Measurements from ENCODE around the gene FAR2. TPM values are rescaled to one million over a fixed set of nuclear protein-coding genes. Genes with fewer than 3 reads are reported as not detected.

FAR2 gene
- total RNA-seq, 2 experiments from 2014 or later: 0.73 TPM; not detected in 1

DNA sequence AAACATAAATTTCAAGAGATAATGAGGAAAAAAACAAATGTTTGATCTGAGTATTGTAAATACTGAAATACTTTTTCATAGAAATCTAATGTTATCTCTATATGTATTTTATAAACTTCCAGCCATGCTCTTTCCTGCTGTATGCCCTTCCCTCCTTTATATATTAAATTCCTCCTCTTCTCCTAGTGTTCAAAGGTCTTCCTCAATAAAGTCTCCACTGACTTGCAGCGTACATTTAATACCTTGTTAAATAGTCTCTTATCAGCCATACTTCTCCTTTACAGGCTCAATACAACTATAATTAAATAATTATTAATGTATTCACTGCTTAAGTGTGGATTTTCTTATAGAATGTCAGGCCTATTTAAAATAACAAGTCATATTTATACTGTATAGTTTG is 205.9 kb downstream of the FAR2 start:
- POLR2A ChIA-PET: no interaction called here
- no peak for TF ChIP-seq EZH2phosphoT487 (IDR thresholded peaks at IDR 0.05; ENCODE audit: borderline replicate concordance, low read depth, low read length)
- TF ChIP-seq, protein P1, sequence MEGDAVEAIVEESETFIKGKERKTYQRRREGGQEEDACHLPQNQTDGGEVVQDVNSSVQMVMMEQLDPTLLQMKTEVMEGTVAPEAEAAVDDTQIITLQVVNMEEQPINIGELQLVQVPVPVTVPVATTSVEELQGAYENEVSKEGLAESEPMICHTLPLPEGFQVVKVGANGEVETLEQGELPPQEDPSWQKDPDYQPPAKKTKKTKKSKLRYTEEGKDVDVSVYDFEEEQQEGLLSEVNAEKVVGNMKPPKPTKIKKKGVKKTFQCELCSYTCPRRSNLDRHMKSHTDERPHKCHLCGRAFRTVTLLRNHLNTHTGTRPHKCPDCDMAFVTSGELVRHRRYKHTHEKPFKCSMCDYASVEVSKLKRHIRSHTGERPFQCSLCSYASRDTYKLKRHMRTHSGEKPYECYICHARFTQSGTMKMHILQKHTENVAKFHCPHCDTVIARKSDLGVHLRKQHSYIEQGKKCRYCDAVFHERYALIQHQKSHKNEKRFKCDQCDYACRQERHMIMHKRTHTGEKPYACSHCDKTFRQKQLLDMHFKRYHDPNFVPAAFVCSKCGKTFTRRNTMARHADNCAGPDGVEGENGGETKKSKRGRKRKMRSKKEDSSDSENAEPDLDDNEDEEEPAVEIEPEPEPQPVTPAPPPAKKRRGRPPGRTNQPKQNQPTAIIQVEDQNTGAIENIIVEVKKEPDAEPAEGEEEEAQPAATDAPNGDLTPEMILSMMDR (conservative IDR thresholded peaks at IDR 0.05; ENCODE audit: low read length): no peak
- intact Hi-C loops (cut with micrococcal nuclease; ENCODE audit: unreplicated experiment): no loop called here

DNA sequence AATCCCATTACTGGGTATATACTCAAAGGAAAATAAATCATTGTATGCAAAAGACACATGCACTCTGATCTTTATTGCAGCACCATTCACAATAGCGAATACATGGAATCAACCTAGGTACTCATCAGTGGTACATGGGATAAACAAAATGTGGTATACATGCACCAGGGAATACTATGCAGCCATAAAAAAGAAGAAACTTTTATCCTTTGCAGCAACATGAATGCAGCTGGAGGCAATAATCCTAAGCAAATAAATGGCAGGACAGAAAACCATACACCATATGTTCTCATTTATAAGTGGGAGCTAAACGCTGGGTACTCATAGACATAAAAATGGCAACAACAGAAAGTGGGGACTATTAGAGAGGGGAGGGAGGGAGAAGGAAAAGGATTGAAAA is 216.0 kb downstream of the FAR2 start:
- Histone ChIP-seq H2AFZ (ENCODE audit: low read length) (no peak overlapping the region), H3K4me3 (ENCODE audit: low read depth, low read length, poor library complexity, severe bottlenecking) (no peak overlapping the region), H3K79me2 (ENCODE audit: insufficient read depth, low read depth, low read length) (peaks cover 3% of the 10 kb centered on the region; the same call in 1 of the 2 replicates), H3K9me3 (ENCODE audit: low read length) (no peaks in the 10 kb centered on the region), H3K9me2 (ENCODE audit: insufficient read depth, low read length) (no peaks in the 10 kb centered on the region), H3K4me2 (ENCODE audit: low read length) (no peak overlapping the region), H4K20me1 (ENCODE audit: insufficient read depth, low read length) (no peaks in the 10 kb centered on the region; the same call in 1 of the 2 replicates), H3K4me1 (ENCODE audit: insufficient read depth, low read length, poor library complexity, severe bottlenecking) (no peaks in the 10 kb centered on the region), H3K36me3 (ENCODE audit: insufficient read depth, low read length) (peaks cover 90% of the 10 kb centered on the region), H3K27ac (ENCODE audit: low read depth, low read length, poor library complexity, severe bottlenecking) (no peak overlapping the region)
- DNase-seq (ENCODE audit: low spot score): no peak
- ChIA-PET POLR2A (interaction anchor here (1.1 to 1.5 kb wide), 2 partner anchors 12 to 1132 kb away, joined by 3 to 4 read pairs; no protein-coding TSS in a partner anchor), CTCF (ENCODE audit: unreplicated experiment) (no interaction called here)
- TF ChIP-seq, protein P1 (conservative IDR thresholded peaks at IDR 0.05; ENCODE audit: low read length): no peak
- TF ChIP-seq EZH2phosphoT487 (IDR thresholded peaks at IDR 0.05; ENCODE audit: borderline replicate concordance, low read depth, low read length): no peak
- BruUV-seq (replicated peaks): no TSS peak
- intact Hi-C loops (cut with micrococcal nuclease; ENCODE audit: unreplicated experiment): no loop called here

More for the DNA sequence above, 205.9 kb downstream of the FAR2 start:
- Histone ChIP-seq H3K79me2 (ENCODE audit: insufficient read depth, low read depth, low read length) (no peaks in the 10 kb centered on the region), H2AFZ (ENCODE audit: low read length) (no peak overlapping the region), H3K4me2 (ENCODE audit: low read length) (no peak overlapping the region), H3K9me2 (ENCODE audit: insufficient read depth, low read length) (no peaks in the 10 kb centered on the region), H3K4me1 (ENCODE audit: insufficient read depth, low read length, poor library complexity, severe bottlenecking) (no peaks in the 10 kb centered on the region), H4K20me1 (ENCODE audit: insufficient read depth, low read length) (peaks cover 5% of the 10 kb centered on the region), H3K27ac (ENCODE audit: low read depth, low read length, poor library complexity, severe bottlenecking) (no peak overlapping the region), H3K9me3 (ENCODE audit: low read length) (no peaks in the 10 kb centered on the region), H3K36me3 (ENCODE audit: insufficient read depth, low read length) (peaks cover 93% of the 10 kb centered on the region), H3K4me3 (ENCODE audit: low read depth, low read length, poor library complexity, severe bottlenecking) (no peak overlapping the region)
- no TSS peak for BruUV-seq (replicated peaks)
- CTCF ChIA-PET (ENCODE audit: unreplicated experiment): no interaction called here
- no peak for DNase-seq (ENCODE audit: low spot score)

DNA sequence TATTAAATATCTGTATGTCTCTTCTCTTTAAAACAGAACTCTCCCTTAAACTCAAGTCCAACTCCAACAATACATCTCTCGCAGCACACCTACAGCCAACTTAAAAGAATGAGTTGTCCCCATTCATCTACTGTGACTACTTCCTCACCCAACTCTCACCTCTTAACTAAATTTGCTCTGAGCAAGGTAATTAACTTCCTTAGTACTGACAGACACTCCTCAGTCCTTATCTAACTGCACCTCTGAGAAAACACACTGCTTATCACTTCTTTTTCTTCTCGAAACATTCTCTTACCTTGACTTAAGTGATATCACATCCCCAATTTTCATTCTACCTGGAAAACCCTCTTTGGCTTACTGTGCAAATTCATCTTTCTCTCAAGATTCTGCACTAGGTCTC is 224.9 kb downstream of the FAR2 start:
- peaks cover 18% of the 10 kb centered on the region for H3K9me3 ChIP-seq (ENCODE audit: low read length)
- BruUV-seq (replicated peaks): no TSS peak
- no peak for TF ChIP-seq EZH2phosphoT487 (IDR thresholded peaks at IDR 0.05; ENCODE audit: borderline replicate concordance, low read depth, low read length)
- TF ChIP-seq, protein P1 (conservative IDR thresholded peaks at IDR 0.05; ENCODE audit: low read length): no peak
- no peaks in the 10 kb centered on the region for H3K9me2 ChIP-seq (ENCODE audit: insufficient read depth, low read length)
- H3K4me3 ChIP-seq (ENCODE audit: low read depth, low read length, poor library complexity, severe bottlenecking): no peak overlapping the region
- no peak overlapping the region for H3K4me2 ChIP-seq (ENCODE audit: low read length)
- H3K27ac ChIP-seq (ENCODE audit: low read depth, low read length, poor library complexity, severe bottlenecking): no peak overlapping the region
- ChIA-PET CTCF (ENCODE audit: unreplicated experiment) (no interaction called here), POLR2A (no interaction called here)
- H3K4me1 ChIP-seq (ENCODE audit: insufficient read depth, low read length, poor library complexity, severe bottlenecking): peaks cover 14% of the 10 kb centered on the region
- peaks cover 70% of the 10 kb centered on the region for H3K79me2 ChIP-seq (ENCODE audit: insufficient read depth, low read depth, low read length)
- DNase-seq (ENCODE audit: low spot score): no peak
- H3K36me3 ChIP-seq (ENCODE audit: insufficient read depth, low read length): peaks cover 59% of the 10 kb centered on the region
- peaks cover 18% of the 10 kb centered on the region for H4K20me1 ChIP-seq (ENCODE audit: insufficient read depth, low read length)
- H2AFZ ChIP-seq (ENCODE audit: low read length): no peak overlapping the region
- intact Hi-C loops (cut with micrococcal nuclease; ENCODE audit: unreplicated experiment): no loop called here
